OCI-LY7 (cell line): ENCODE measurements around the gene SUSD4. TPM values are rescaled to one million over a fixed set of nuclear protein-coding genes. Genes with fewer than 3 reads are reported as not detected.

Experiments
- BruUV-seq: library from RNA; stranded (reverse); fragments of 400-500 nt; replicated peaks from 2 replicates; lab custom pipeline; 2021; lab: Mats Ljungman, UMichigan
- CTCF ChIA-PET: fragments of 300-600 bp; sonication (Branson Sonifier 250); formaldehyde crosslinking; loops from one replicate; lab custom pipeline; 2022; ENCODE audit warnings: antibody characterized with exemption; ENCODE audit not compliant: unreplicated experiment; lab: Charles Lee
- POLR2A ChIA-PET: fragments of 300-600 bp; sonication (Branson Sonifier 250); formaldehyde crosslinking; loops from one replicate; lab custom pipeline; 2022; ENCODE audit warnings: antibody characterized with exemption; lab: Charles Lee
- DNase-seq: peaks from one replicate; pipeline ENCODE4 v3.0.0-alpha.2; 2015; ENCODE audit warnings: low spot score
- H2AFZ ChIP-seq: fragments of 200-600 bp; sonication (generic), shearing (Covaris generic); 2 replicates; pipeline ENCODE4 v1.6.1; 2014; ENCODE audit warnings: mild to moderate bottlenecking, antibody characterized with exemption, low read length, moderate library complexity
- H3K27ac ChIP-seq: fragments of 200-600 bp; sonication (generic); 2 replicates; pipeline ENCODE4 v1.5.1; 2014; ENCODE audit warnings: mixed run types, low read depth, mild to moderate bottlenecking, moderate library complexity, low read length, inconsistent platforms; ENCODE audit not compliant: poor library complexity, severe bottlenecking
- H3K36me3 ChIP-seq: fragments of 200-600 bp; sonication (generic); 2 replicates; pipeline ENCODE4 v1.6.1; 2014; ENCODE audit warnings: mild to moderate bottlenecking, antibody characterized with exemption, low read length, moderate library complexity, mixed read lengths; ENCODE audit not compliant: insufficient read depth
- H3K4me1 ChIP-seq: fragments of 200-600 bp; sonication (generic); 2 replicates; pipeline ENCODE4 v1.5.1; 2014; ENCODE audit warnings: mild to moderate bottlenecking, low read length; ENCODE audit not compliant: insufficient read depth, poor library complexity, severe bottlenecking
- H3K4me2 ChIP-seq: fragments of 200-600 bp; sonication (generic); 2 replicates; pipeline ENCODE4 v1.6.1; 2014; ENCODE audit warnings: mild to moderate bottlenecking, low read length
- H3K4me3 ChIP-seq: fragments of 200-600 bp; sonication (generic); 2 replicates; pipeline ENCODE4 v1.5.1; 2014; ENCODE audit warnings: mild to moderate bottlenecking, low read depth, low read length; ENCODE audit not compliant: poor library complexity, severe bottlenecking
- H3K79me2 ChIP-seq: fragments of 200-600 bp; sonication (generic); 2 replicates; pipeline ENCODE4 v1.6.1; 2016; ENCODE audit warnings: low read depth, mild to moderate bottlenecking, low read length, moderate library complexity, mixed read lengths; ENCODE audit not compliant: insufficient read depth
- H3K9me2 ChIP-seq: fragments of 200-600 bp; sonication (generic); 2 replicates; pipeline ENCODE4 v1.6.1; 2016; ENCODE audit warnings: mild to moderate bottlenecking, low read length, mixed read lengths; ENCODE audit not compliant: insufficient read depth
- H3K9me3 ChIP-seq: fragments of 200-600 bp; sonication (generic); 2 replicates; pipeline ENCODE4 v1.6.1; 2014; ENCODE audit warnings: mild to moderate bottlenecking, mixed run types, low read length, mixed read lengths
- H4K20me1 ChIP-seq: fragments of 200-600 bp; sonication (generic); 2 replicates; pipeline ENCODE4 v1.6.1; 2014; ENCODE audit warnings: mild to moderate bottlenecking, antibody characterized with exemption, low read length, moderate library complexity, mixed read lengths; ENCODE audit not compliant: insufficient read depth
- CTCF ChIP-seq: fragments of 200-600 bp; sonication (generic); conservative IDR thresholded peaks from 2 replicates; pipeline ENCODE4 v1.5.1; 2014; ENCODE audit warnings: mild to moderate bottlenecking, antibody characterized with exemption, low read length, moderate library complexity, mixed read lengths
- EZH2phosphoT487 ChIP-seq: fragments of 200-600 bp; sonication (generic); IDR thresholded peaks from 2 replicates; pipeline ENCODE4 v1.6.1; 2018; ENCODE audit warnings: low read depth, borderline replicate concordance, mild to moderate bottlenecking, mixed run types, antibody characterized with exemption, low read length, moderate library complexity, mixed read lengths
- intact Hi-C: fragments of 100-400 bp; cut with micrococcal nuclease; formaldehyde crosslinking; loops from one replicate; pipeline ENCODE4 v1.10.0; 2022; ENCODE audit not compliant: unreplicated experiment
- total RNA-seq, 2 experiments: library from RNA; depleted of rRNA in 1 of 2; stranded (reverse); fragments of >200 nt in 1 of 2; shearing (Covaris generic) in 1 of 2; gene quantifications; 2 replicates each; pipeline ENCODE4 v1.2.3, GENCODE V29; 2014 to 2022

The SUSD4 gene
- total RNA-seq, 2 experiments from 2014 or later, result 0.42 TPM; not detected in 1

GRCh38 chr1:223258751-223259198, 105.2 kb downstream of the SUSD4 start:
- H3K27ac ChIP-seq, result no peak overlapping the region
- H3K9me2 ChIP-seq, result no peaks in the 10 kb centered on the region
- TF ChIP-seq CTCF, result no peak
- no peak for TF ChIP-seq EZH2phosphoT487
- H3K4me2 ChIP-seq, result no peak overlapping the region
- H3K79me2 ChIP-seq, result no peaks in the 10 kb centered on the region
- no peaks in the 10 kb centered on the region for H4K20me1 ChIP-seq
- H3K9me3 ChIP-seq, result no peaks in the 10 kb centered on the region
- ChIA-PET CTCF (no interaction called here), POLR2A (no interaction called here)
- DNase-seq, result no peak
- no peak overlapping the region for H3K4me3 ChIP-seq
- intact Hi-C loops, result no loop called here
- no peak overlapping the region for H2AFZ ChIP-seq
- no peaks in the 10 kb centered on the region for H3K4me1 ChIP-seq
- no TSS peak for BruUV-seq
- no peaks in the 10 kb centered on the region for H3K36me3 ChIP-seq

- TF ChIP-seq CTCF, result no peak
- no peak for TF ChIP-seq EZH2phosphoT487
- H3K79me2 ChIP-seq, result no peaks in the 10 kb centered on the region
- H2AFZ ChIP-seq, result no peak overlapping the region
- intact Hi-C loops, result no loop called here
- CTCF ChIA-PET, result no interaction called here
- no peak overlapping the region for H3K4me3 ChIP-seq
- POLR2A ChIA-PET, result no interaction called here
- no peak for DNase-seq
- no peak overlapping the region for H3K27ac ChIP-seq
- no peaks in the 10 kb centered on the region for H3K9me2 ChIP-seq
- no peaks in the 10 kb centered on the region for H3K4me1 ChIP-seq
- H3K36me3 ChIP-seq, result no peaks in the 10 kb centered on the region
- H4K20me1 ChIP-seq, result no peaks in the 10 kb centered on the region
- H3K4me2 ChIP-seq, result no peak overlapping the region
- no peaks in the 10 kb centered on the region for H3K9me3 ChIP-seq
- no TSS peak for BruUV-seq
Observed at GRCh38 chr1:223257856-223258550, 106.0 kb downstream of the SUSD4 start.

GRCh38 chr1:223256034-223256433, 107.9 kb downstream of the SUSD4 start:
- Histone ChIP-seq H2AFZ (no peak overlapping the region), H3K9me3 (no peaks in the 10 kb centered on the region), H3K4me2 (no peak overlapping the region), H3K9me2 (no peaks in the 10 kb centered on the region), H3K4me1 (no peaks in the 10 kb centered on the region), H3K36me3 (no peaks in the 10 kb centered on the region), H3K27ac (no peak overlapping the region), H3K4me3 (no peak overlapping the region), H3K79me2 (no peaks in the 10 kb centered on the region), H4K20me1 (no peaks in the 10 kb centered on the region)
- ChIA-PET CTCF (no interaction called here), POLR2A (no interaction called here)
- DNase-seq, result no peak
- BruUV-seq, result no TSS peak
- no peak for TF ChIP-seq EZH2phosphoT487
- TF ChIP-seq CTCF, result no peak
- intact Hi-C loops, result no loop called here
